HG02588 (cell line): ENCODE measurements around the gene TTC38.
A peak's percentile ranks its signal among the peaks of the same experiment; 100 is the strongest.

Experiments
- ATAC-seq: cut with Tn5 transposase; IDR thresholded peaks from one replicate; pipeline ENCODE4 v1.9.1; 2021; ENCODE audit warnings: mild to moderate bottlenecking, moderate library complexity; ENCODE audit not compliant: unreplicated experiment

The TTC38 gene

DNA sequence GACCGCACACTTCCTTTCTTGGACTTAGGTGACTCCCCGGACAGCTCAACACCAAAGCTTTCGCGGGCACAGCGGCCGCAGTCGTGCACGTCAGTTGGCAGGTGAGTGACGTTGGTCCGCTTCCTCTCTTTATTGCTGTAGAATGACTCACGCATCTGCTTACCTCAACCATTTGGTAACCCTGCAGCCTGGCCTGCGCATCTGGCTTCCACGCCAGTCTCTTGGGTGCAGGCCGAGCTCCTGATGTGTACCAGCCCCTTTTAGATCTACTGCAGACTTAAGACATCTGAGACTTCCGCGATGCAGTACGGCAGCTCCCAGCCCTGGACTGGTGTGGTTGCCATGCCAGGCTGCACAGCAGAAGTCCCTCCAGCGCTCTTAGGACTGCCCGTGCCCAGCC is 55.4 kb downstream of the TTC38 start:
- ATAC-seq = no peak

DNA sequence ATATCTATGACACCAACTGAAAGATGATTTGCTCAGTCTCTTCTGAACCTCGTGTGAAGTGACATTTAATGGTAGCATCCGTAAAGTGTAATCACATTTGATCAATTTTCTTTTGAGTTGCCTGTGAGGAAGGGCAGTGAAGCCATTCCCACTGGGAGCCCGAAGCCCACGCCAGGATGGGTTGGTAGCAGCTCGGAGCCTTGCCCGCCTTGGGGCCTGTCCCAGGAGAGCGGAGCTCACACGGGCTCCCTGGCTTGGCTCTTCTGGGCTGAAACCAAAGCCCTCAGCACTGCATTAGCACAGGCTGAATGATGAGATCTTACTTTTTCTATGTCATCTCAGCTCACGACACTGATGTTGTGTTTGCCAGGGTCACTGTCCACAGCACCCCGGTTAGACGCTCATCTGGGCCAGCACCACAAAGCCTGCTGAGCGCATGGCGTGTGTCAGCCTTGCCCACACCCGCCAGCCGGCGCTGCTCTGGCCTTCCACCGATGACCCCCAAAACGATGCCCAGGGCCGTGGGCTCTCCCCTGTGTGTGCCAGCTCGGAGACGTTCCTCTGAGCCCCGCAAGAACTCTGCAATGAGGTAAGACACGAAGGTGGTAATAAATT is 58.4 kb downstream of the TTC38 start:
- ATAC-seq = no peak

DNA sequence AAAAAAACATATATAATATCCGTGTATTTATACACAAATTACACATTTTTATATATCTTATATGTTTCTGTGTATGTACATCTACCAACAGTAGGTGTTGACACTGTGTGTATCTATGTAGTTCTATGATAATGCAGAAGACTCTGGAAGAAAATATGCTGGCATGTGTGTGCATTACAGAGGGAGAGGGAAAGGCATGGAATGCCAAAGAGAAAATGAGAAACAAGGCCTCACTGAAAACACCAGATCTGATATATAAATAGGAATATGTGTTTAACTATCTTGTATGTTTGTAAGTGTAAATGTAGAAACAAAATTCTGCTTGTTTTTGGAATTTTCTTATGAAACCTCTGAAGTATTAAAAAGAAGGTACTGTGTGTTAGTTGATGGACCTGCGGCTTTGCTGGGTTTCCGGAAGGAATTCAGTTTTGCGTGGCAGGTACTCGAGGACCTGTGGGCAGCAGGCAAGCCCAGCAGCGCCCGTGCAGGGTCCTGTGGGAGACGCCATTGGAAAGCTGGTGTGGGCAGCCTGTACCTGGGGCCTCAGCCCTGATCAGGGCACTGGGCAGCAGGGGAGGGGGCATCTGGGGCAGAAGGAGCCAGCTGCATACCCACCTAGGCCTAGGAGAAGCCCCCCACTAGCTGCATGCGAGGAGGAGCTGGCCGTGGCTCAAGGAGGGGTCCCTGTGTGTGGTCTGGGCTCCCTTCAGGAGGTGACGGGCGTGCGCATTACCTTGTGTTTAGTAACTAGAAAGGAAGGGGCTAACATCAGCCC is 60.1 kb downstream of the TTC38 start:
- ATAC-seq = no peak

DNA sequence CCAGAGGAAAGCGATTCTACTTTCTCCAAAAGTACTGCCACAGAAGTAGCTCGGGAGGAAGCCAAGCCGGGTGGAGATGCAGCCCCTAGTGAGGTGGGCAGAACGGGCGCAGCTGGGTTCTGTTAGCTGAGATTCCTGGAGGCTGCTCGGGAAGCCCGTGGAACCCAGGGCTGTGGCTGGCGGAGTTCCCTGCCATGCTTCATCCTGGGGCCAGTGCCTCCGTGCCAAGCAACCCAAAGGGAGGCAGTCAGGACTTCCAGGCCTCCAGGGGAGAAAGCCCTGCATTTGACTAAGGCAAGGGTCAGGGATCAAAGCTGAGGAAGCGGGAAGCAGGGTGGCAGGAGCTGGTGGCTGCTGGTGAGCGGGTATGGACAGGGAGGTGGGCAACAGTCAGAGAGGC is 61.0 kb downstream of the TTC38 start:
- ATAC-seq = no peak

DNA sequence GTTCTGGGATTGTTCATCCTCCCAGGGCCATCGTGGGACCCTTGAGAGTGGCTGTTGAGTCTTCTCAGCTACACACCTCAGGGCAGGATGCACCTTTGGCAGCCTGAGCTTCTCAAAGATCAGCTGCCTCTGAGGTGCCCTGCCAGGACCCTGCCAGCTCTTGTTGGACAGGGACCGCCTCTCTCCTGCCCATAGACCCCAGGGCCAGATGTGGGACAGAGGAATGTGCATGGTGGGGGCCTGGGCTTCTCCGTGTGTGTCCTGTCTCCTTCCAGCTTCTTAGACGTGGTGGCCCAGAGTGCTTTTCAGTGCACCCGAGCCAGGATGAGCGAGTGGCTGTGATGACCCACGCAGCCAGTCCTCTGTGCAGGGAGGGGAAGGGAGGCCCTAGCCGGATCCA is 61.8 kb downstream of the TTC38 start:
- ATAC-seq = no peak

DNA sequence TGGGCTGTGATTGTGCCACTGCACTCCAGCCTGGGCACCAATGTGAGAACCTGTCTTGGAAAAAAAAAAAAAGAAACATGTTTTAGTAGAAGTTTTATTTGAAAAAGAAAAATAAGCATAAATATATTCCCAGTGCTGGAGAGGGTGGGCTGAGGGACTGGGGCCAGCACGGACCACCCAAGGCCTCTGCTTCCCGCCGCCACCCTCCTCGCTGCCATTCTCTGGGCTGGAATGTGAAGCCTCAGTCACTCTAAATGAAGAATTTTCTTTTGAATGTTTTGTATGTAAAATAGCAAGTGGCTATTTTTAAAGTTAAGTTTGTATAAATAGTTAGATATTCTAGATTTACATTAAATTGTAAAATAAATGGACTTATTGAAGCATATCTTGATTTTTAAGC is 62.6 kb downstream of the TTC38 start:
- ATAC-seq = no peak

DNA sequence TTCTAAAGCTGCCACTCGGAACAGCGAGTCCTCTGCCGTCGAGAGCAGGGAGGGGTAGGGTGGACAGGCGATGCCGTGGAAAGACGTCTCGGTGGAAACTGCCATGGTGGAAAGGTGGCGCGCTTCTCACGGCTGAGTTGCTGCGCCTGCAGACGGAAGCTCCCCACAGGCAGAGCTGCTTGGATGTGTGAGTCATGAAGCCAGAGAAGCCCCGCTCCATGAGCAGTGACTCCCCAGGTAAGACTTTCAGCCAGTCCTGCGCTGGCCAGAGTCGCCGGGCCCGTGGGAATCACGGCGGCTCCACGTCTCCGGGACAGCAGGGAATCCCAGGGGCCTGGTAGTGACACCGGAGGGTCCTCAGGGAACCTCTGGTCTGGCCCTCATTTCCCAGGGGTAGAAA is 63.7 kb downstream of the TTC38 start:
- ATAC-seq = no peak

DNA sequence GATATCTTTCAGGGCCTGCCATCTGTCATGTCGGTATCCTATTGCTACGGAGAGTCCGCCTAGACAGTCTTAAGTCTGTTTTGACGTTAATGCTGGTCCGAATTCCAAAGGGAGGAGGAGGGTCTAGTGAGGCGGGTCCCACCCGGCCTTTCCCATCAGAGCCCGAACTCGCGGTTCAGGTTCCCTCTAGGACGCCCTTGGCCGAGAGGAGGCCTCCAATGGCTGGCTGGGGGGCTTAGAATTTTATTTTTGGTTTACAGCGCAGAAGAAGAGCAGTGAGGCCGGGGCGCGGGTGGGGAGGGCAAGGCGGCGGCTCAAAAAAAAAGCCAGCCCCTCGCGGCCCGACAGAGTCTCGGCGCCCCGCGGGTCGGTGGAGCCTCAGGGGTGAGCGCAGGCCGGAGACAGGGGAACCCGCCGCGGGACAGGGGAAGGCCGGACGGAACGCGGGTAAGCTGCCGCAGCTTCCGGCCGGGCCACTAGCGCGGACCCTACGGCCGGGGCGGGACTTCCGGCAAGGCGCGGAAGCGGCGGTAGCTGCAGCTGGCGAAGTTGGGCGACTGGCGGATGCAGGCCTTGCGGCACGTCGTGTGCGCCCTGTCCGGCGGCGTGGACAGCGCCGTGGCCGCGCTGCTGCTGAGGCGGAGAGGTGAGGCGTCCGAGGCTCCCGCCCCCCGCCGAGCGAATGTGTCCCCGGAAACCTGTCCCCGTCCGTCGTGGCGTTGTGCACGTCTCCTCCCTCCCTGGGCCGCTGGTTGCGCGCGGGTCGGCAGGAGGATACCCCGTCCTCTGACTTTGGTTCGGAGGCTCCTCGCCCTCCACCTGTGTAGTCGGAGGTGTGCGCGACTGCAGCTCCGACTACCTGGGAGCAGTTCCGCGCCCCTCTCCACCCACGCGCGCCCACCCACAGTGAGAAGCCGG is 67.7 kb downstream of the TTC38 start, which contains the start of gene TRMU:
Gene TRMU, plus strand, starts transcription at position 514 of the 918 bp plus-strand sequence. Its CDS starts 51 bp downstream, at position 565.
- ATAC-seq = peak; percentile 84

DNA sequence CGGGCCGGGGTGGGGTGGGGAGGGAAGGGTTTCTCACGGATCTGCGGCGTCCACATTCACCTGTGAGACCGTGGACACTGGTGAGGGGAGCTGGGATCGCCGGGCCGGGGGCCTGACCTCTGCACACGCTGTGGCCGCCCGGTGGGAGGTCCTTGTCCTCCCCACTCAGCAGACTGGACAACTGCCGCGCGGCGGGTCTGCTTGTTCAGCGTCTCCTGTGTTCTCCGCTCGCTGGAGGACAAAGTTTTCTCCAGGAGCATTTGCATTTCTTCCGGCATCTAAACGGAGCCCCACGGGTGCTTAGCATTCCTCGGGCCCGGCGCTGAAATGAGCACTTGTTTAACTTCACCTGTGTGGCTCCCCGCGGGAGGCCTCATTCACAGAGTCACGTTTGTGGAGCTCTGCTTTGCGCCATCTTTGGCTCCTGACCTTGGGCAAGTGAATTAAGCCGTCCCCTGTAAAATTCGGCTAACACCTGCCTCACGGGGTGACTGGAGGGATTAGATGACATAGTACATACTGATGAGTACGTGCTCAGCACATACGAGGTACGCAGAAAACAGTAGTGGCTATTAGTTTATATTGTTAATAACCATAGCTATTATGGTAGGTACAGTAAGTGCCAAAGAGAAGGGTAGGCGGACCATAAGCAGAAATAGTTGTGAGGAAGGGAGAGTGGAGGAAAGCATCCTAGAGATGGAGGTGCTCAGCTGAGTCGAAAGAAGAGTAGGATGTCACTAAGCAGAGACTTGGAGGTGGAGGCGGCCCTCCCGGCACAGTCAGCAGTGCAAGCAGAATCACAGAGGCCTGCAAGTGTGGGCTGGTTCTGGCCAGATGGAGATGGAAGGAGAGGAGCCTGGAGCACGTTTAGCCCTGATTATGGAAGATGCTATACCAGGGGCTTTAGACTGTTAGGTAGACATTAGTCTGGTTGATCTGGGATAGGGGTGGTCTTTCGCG is 68.6 kb downstream of the TTC38 start:
- no peak for ATAC-seq

DNA sequence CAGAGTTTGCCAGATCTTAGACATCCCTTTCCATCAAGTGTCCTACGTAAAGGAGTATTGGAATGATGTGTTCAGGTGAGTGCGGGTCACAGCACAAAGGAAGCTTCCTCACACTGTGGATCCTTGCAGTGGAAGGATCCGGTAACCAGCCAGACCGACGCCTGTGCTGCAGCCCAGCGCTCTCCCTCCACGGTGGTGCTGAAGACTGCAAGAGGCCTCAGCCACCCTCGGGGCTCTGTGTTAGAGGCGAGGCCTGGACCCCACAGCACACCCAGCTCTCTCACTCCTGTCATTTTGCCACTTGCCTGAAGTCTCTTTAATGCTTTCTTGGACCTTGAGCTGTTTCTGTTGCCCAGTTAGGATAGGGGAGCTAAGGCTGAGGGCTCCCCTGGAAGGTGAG is 70.1 kb downstream of the TTC38 start:
- ATAC-seq = no peak

DNA sequence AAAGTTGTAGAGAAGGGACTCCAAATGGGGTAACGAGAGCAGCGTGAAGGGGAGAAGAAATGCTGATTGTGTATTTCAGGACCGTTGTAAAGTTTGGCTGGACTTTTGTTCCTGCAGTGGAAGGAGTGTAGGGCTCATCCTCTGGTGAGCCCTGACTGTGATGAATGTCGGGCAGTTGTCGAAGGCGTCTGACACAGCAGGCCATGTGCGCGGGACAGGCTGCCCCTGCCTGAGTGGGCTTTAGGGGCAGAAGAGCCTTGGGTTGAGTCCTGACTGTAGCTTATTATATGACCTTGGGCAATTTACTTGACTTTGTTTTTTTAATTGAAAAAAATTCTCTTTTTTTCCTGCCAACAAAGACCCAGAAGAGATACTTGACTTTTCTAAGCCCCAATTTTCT is 70.8 kb downstream of the TTC38 start:
- ATAC-seq = no peak

DNA sequence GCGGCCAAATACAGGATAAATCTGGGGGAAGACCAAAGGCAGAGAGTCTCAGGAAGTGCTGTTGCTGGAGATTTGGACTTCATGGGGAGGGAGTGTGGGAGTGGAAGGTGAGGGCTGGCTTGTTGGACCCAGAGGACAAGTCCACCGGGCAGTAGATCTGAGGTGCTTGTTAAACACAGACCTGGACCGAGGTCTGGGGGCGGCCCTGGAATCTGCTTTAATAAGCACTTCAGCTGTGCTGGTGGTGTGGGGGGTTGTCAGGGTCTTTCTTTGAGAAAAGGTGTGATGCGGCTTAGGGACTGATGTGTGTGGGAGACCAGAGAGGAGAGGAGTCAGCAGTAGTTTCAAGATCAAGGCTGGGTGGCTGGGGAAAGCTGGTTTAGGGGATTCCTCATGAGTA is 72.1 kb downstream of the TTC38 start:
- no peak for ATAC-seq

DNA sequence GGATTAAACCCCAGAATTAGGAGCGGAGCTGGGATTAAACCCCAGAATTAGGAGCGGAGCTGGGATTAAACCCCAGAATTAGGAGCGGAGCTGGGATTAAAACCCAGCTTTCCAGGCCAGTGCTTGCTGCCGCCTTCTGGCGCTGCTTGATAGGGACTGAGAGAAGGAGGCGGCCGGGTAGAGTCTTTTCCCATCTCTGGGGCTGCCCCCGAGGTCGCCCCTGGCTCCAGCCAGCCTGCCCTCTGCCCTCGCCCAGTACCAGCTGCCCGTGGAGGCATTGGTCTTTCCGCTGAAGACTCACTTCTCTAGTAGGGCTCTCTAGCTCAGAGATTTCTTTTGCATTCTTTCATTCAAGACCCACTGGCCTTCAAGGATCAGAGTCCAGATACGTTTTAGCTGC is 72.9 kb downstream of the TTC38 start:
- no peak for ATAC-seq
